Ishikawa (cell line): Measurements from ENCODE around the gene LBHD1.

Experiments
- CEBPB ChIP-seq: IDR thresholded peaks from 2 replicates; pipeline ENCODE4 v1.6.1; 2012
- CREB1 ChIP-seq: IDR thresholded peaks from 2 replicates; pipeline ENCODE4 v1.6.1; 2012; ENCODE audit warnings: low read depth
- EGR1 ChIP-seq: IDR thresholded peaks from 2 replicates; pipeline ENCODE4 v1.6.1; 2012
- EP300 ChIP-seq: IDR thresholded peaks from 2 replicates; pipeline ENCODE4 v1.6.1; 2012; ENCODE audit warnings: borderline replicate concordance
- FOXM1 ChIP-seq: IDR thresholded peaks from 2 replicates; pipeline ENCODE4 v1.6.1; 2012; ENCODE audit warnings: low read depth, borderline replicate concordance
- NFIC ChIP-seq: IDR thresholded peaks from 2 replicates; pipeline ENCODE4 v1.6.1; 2012
- RAD21 ChIP-seq: IDR thresholded peaks from 2 replicates; pipeline ENCODE4 v1.6.1; 2012; ENCODE audit warnings: low read depth
- TAF1 ChIP-seq: IDR thresholded peaks from 2 replicates; pipeline ENCODE4 v1.6.1; 2012; ENCODE audit warnings: low read depth, mild to moderate bottlenecking
- TCF12 ChIP-seq: IDR thresholded peaks from 2 replicates; pipeline ENCODE4 v1.6.1; 2012; ENCODE audit warnings: low read depth
- TEAD4 ChIP-seq: IDR thresholded peaks from 2 replicates; pipeline ENCODE4 v1.6.1; 2012
- YY1 ChIP-seq: IDR thresholded peaks from 2 replicates; pipeline ENCODE4 v1.6.1; 2012; ENCODE audit warnings: low read depth
- ZBTB7A ChIP-seq: IDR thresholded peaks from 2 replicates; pipeline ENCODE4 v1.6.1; 2012; ENCODE audit warnings: low read depth
- TF ChIP-seq, protein P1 (sequence below): IDR thresholded peaks from 2 replicates; pipeline ENCODE4 v1.6.1; 2012
- TF ChIP-seq, protein P2 (sequence below): IDR thresholded peaks from 2 replicates; pipeline ENCODE4 v1.6.1; 2012; ENCODE audit warnings: low read depth, mild to moderate bottlenecking
- TF ChIP-seq, protein P3 (sequence below): IDR thresholded peaks from 2 replicates; pipeline ENCODE4 v1.6.1; 2012

LBHD1 gene

DNA sequence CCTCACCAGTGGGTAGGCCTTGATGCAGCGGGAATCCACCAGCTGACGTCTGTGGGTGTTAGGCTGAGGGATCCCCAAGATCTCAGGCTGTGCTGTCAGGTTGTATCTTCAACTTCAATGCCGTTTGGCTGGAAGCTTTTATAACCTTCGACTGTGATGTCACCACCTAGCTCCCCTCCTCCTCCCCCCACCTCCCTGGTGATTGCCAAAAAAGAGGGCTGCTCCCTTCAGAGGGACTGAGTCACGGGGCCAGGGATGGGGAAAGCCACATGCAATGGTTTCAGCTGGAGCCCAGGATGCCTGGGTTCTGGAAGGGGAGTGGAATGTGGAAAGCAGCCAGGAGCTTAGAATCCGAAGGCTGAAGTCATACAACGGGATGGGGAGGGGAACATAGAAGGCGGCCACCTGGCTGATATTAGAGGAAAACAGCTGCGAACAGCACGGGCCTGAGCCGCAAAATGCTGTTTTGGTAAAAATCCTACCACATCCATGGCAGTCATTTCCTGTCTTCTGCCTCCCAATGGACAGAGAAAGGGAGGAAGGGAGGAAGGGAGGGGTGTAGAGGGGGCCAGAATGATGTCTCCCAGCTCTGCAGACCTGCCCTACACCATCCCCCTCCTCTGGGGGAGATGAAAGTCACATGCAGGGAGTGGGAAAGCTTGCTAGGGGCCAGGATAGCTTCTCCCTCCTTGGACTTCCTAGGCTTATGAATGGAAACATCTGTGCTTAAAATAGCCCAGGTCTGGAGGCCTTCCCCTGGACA is 17.5 kb upstream of the LBHD1 start, which contains the start of gene LRRN4CL:
Gene LRRN4CL, minus strand, starts transcription at position 110 of the 763 bp plus-strand sequence. CDS start 1,022 bp downstream, outside the sequence.
- no peak for TF ChIP-seq TAF1
- no peak for TF ChIP-seq TEAD4

DNA sequence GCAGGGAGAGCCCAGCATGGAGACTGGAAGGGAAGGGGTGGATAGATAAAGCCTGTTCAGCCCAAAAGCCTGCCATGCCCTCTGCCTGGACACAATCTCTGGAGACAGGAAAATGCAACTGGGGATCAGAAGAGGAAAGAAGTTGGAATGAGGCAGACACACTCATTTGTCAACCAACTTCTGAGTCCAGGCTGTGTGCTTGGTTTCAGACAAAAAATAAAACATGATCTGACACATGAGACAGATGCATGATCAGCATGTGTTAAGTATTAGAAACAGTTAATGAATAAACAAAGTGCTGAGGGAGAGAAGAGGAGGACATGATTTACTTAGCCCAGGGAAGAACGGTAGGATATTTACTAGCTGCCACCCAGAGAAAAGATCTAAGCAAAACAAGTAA is 16.4 kb upstream of the LBHD1 start:
- TF ChIP-seq YY1 (no peak), TAF1 (no peak), TEAD4 (no peak), CREB1 (no peak), RAD21 (no peak), EP300 (no peak), TCF12 (no peak), ZBTB7A (no peak), NFIC (no peak)
- TF ChIP-seq, protein P1, sequence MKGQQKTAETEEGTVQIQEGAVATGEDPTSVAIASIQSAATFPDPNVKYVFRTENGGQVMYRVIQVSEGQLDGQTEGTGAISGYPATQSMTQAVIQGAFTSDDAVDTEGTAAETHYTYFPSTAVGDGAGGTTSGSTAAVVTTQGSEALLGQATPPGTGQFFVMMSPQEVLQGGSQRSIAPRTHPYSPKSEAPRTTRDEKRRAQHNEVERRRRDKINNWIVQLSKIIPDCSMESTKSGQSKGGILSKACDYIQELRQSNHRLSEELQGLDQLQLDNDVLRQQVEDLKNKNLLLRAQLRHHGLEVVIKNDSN, result no peak
- TF ChIP-seq, protein P2, sequence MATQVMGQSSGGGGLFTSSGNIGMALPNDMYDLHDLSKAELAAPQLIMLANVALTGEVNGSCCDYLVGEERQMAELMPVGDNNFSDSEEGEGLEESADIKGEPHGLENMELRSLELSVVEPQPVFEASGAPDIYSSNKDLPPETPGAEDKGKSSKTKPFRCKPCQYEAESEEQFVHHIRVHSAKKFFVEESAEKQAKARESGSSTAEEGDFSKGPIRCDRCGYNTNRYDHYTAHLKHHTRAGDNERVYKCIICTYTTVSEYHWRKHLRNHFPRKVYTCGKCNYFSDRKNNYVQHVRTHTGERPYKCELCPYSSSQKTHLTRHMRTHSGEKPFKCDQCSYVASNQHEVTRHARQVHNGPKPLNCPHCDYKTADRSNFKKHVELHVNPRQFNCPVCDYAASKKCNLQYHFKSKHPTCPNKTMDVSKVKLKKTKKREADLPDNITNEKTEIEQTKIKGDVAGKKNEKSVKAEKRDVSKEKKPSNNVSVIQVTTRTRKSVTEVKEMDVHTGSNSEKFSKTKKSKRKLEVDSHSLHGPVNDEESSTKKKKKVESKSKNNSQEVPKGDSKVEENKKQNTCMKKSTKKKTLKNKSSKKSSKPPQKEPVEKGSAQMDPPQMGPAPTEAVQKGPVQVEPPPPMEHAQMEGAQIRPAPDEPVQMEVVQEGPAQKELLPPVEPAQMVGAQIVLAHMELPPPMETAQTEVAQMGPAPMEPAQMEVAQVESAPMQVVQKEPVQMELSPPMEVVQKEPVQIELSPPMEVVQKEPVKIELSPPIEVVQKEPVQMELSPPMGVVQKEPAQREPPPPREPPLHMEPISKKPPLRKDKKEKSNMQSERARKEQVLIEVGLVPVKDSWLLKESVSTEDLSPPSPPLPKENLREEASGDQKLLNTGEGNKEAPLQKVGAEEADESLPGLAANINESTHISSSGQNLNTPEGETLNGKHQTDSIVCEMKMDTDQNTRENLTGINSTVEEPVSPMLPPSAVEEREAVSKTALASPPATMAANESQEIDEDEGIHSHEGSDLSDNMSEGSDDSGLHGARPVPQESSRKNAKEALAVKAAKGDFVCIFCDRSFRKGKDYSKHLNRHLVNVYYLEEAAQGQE, result no peak

DNA sequence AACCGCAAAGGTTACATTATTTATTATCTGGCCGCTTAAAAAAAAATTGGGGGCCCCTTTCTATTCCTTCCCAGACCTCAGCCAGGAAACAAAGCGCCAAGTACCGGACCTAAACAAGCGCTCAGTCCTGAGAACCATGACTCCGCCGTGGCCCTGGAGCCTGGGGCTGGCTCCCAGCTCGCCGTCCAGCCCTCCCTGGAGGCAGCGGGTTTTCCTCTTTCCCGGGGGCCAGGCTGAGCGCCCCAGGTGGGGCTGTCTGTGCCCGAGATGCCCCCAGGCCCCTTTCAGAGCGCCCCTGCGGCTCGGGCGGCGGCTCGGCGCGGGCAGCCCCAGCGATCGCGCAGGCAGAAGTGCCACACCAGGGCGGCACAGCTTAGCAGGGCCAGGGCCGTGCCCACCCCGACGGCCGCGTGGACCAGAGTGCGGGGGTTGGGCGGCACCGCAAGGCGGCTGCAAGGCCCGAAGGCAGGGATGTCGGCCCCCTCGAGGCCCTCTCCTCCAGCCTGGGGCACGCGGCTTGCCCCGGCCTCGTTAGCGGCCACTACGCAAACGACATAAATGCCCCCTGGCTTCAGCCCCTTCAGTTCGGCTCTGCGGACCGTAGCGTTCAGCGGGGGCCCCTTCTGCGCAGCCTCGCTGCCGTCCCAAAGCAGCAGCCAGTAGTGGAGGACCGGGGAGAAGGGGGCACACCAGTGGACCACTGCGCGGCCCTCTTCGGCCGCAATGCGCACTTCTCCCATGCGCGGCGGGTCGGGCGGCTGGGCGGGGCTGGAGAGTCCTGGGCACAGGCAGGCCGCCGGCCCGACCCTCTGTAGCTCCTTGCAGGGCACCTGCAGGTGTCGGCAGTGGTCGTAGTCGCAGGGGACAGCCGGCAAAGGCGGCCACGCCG is 15.7 kb upstream of the LBHD1 start:
- TF ChIP-seq NFIC (no peak), EP300 (no peak), TEAD4 (no peak), ZBTB7A (no peak), EGR1 (no peak), TAF1 (no peak)
- TF ChIP-seq, protein P1, result no peak
- TF ChIP-seq, protein P3, sequence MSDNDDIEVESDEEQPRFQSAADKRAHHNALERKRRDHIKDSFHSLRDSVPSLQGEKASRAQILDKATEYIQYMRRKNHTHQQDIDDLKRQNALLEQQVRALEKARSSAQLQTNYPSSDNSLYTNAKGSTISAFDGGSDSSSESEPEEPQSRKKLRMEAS, result no peak
- TF ChIP-seq, protein P2, result no peak

DNA sequence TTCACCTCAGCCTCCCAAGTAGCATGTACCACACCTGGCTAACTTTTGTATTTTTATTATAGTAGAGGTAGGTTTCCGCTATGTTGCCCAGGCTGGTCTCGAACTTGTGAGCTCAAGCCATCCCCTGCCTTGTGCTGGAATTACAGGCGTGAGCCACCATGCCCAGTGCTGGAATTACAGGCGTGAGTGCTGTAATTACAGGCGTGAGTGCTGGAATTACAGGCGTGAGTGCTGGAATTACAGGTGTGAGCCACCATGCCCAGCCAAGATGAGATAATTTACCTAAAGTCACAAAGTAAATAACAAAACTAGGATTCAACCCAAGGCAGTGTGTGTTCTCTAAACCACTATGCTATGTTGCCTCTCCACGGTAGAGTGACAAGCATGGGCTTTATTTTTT is 10.5 kb upstream of the LBHD1 start:
- TF ChIP-seq CREB1, result no peak
- TF ChIP-seq TEAD4, result no peak
- no peak for TF ChIP-seq EP300
- TF ChIP-seq FOXM1, result no peak
- TF ChIP-seq TCF12, result no peak
- no peak for TF ChIP-seq RAD21
- TF ChIP-seq, protein P1, result no peak
- TF ChIP-seq EGR1, result no peak
- no peak for TF ChIP-seq YY1
- no peak for TF ChIP-seq ZBTB7A
- TF ChIP-seq, protein P2, result no peak
- no peak for TF ChIP-seq CEBPB
- TF ChIP-seq TAF1, result no peak
- no peak for TF ChIP-seq NFIC
- TF ChIP-seq, protein P3, result no peak
